ENCODE measurements around the gene PCP2. TPM values are rescaled to one million over a fixed set of nuclear protein-coding genes. Genes with fewer than 3 reads are reported as not detected.

PCP2 gene
- total and polyA plus RNA-seq, 2 of the 8 experiments (the other 6 are each of a cell fraction or from before 2014, with no cell fraction given), result not detected

DNA sequence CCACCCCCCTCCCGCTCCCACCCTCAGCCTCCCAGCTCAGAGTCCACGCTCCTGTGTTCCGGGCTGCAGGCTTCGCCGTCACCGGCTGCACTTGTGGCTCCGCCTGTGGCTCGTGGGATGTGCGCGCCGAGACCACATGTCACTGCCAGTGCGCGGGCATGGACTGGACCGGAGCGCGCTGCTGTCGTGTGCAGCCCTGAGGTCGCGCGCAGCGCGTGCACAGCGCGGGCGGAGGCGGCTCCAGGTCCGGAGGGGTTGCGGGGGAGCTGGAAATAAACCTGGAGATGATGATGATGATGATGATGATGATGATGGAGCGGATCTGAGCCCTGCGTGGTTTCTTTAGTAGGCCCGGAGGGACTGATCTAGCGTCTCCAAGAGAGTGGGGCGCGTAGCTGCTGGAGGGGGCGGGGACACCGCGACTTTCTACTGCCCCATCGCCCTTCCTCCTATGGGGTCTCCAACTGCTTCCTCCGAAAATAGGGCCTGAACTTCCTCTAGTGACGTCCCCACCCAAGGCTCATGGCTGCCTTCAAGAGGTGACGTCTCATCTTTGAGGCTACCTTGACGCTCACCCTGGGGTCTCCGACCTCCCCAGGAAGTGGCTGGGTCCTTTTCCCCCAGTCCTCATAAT, 36.7 kb upstream of the PCP2 start:
- Histone ChIP-seq H4K91ac (replicated peaks; ENCODE audit: insufficient read length, low read length) (peak overlapping the region; percentile 74), H3K4me1 (replicated peaks in 1 of 4; ENCODE audit: control insufficient read depth in 3 of 4, insufficient read depth in 4 of 4, low read length in 3 of 4) (peaks cover 0 to 3% (median 1%) of the 10 kb centered on the region in 4 experiments; a peak in 1 of 7 replicates), H2BK5ac (ENCODE audit: low read depth, low read length) (no peak overlapping the region), H3K23ac (ENCODE audit: insufficient read length) (no peak overlapping the region), H3K23me2 (ENCODE audit: low read depth, low read length) (peaks cover 2% of the 10 kb centered on the region; the same call in 1 of the 2 replicates), H3K27ac (ENCODE audit: low read depth, low read length) (no peak overlapping the region), H2AFZ (ENCODE audit: low read length) (peak overlapping the region; percentile 92), H4K8ac (ENCODE audit: extremely low read depth, insufficient read depth, low read length) (peak overlapping the region; percentile 79), H3K36me3 (ENCODE audit: control insufficient read depth in 2 of 4, insufficient read depth in 4 of 4, low read length in 3 of 4) (no peaks in the 10 kb centered on the region), H3K56ac (replicated peaks; ENCODE audit: insufficient read length, low read depth, low read length) (no peak overlapping the region), H2BK120ac (replicated peaks; ENCODE audit: low read depth, low read length) (no peak overlapping the region), H3K4me3 (ENCODE audit: extremely low read depth in 1 of 4, insufficient read depth in 2 of 4, low read depth in 3 of 4, low read length in 4 of 4) (peak overlapping the region; percentile 2 to 70 (median 48)), H3K14ac (ENCODE audit: insufficient read length) (no peak overlapping the region), H3K9ac (replicated peaks in 1 of 4; ENCODE audit: extremely low read depth in 1 of 4, low read depth in 3 of 4, low read length in 3 of 4) (no peak overlapping the region; a peak in 1 of 7 replicates), H2AK5ac (ENCODE audit: low read depth, low read length) (no peak overlapping the region; the same call in 1 of the 2 replicates), H3K4me2 (ENCODE audit: insufficient read depth in 1 of 2, low read depth in 2 of 2, low read length in 2 of 2) (peak overlapping the region; percentile 70 to 86), H3K18ac (ENCODE audit: extremely low read depth, low read length) (peak overlapping the region; percentile 78; the same call in 1 of the 2 replicates), H3K9me3 (ENCODE audit: insufficient read depth in 2 of 2, low read depth in 1 of 2, low read length in 1 of 2) (no peaks in the 10 kb centered on the region), H3K4ac (replicated peaks; ENCODE audit: insufficient read length, low read depth, low read length) (no peak overlapping the region), H3K79me1 (ENCODE audit: low read depth, low read length) (no peaks in the 10 kb centered on the region), H2BK12ac (ENCODE audit: low read depth, low read length) (no peak overlapping the region), H2BK15ac (ENCODE audit: low read length) (no peak overlapping the region), H2BK20ac (ENCODE audit: low read length) (no peak overlapping the region), H4K20me1 (replicated peaks in 1 of 2; ENCODE audit: control insufficient read depth in 1 of 2, insufficient read depth in 2 of 2, low read length in 2 of 2) (no peaks in the 10 kb centered on the region), H3K79me2 (ENCODE audit: control insufficient read depth in 1 of 2, insufficient read depth in 2 of 2, low read length in 2 of 2) (no peaks in the 10 kb centered on the region), H3K27me3 (replicated peaks in 1 of 4; ENCODE audit: control insufficient read depth in 3 of 4, extremely low read depth in 1 of 4, insufficient read depth in 3 of 4, low read length in 3 of 4) (peaks cover 0 to 18% (median 11%) of the 10 kb centered on the region in 4 experiments; a peak in 4 of 7 replicates), H4K5ac (ENCODE audit: insufficient read length, low read depth, low read length) (no peak overlapping the region)
- ChIA-PET POLR2A (ENCODE audit: partially characterized antibody) (interaction anchor here (0.5 to 1.7 kb wide), 3 partner anchors 8 to 130 kb away, joined by 3 to 6 read pairs (median 5); partner anchors contain the start of gene TRAPPC5), CTCF (ENCODE audit: partially characterized antibody) (interaction anchor here (0.5 to 4.7 kb wide), 10 partner anchors 11 to 340 kb away, joined by 3 to 32 read pairs (median 4); partner anchors contain the start of gene TRAPPC5)
- TF ChIP-seq HDAC6 (IDR thresholded peaks at IDR 0.05; ENCODE audit: low read depth, low read length) (no peak), CREB1 (IDR thresholded peaks at IDR 0.05) (peak; percentile 70), KDM1A (IDR thresholded peaks at IDR 0.05; ENCODE audit: borderline replicate concordance, low read length) (no peak), SAP30 (IDR thresholded peaks at IDR 0.05; ENCODE audit: insufficient read depth, insufficient replicate concordance, low read length) (no peak), TAF1 (IDR thresholded peaks at IDR 0.05; ENCODE audit: low read depth, low read length) (0 out of 2 replicates have a peak, but pooled peaks have one; percentile 16), KDM4A (IDR thresholded peaks at IDR 0.05; ENCODE audit: low read depth, low read length, severe bottlenecking) (peak; percentile 73), PHF8 (conservative IDR thresholded peaks at IDR 0.05; ENCODE audit: low read depth, low read length) (0 out of 2 replicates have a peak, but pooled peaks have one; percentile 37)
- TF ChIP-seq, protein P1, sequence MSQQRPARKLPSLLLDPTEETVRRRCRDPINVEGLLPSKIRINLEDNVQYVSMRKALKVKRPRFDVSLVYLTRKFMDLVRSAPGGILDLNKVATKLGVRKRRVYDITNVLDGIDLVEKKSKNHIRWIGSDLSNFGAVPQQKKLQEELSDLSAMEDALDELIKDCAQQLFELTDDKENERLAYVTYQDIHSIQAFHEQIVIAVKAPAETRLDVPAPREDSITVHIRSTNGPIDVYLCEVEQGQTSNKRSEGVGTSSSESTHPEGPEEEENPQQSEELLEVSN (IDR thresholded peaks at IDR 0.05), result peak; percentile 45; the same call in 1 of the 2 replicates
- TF ChIP-seq, protein P2, sequence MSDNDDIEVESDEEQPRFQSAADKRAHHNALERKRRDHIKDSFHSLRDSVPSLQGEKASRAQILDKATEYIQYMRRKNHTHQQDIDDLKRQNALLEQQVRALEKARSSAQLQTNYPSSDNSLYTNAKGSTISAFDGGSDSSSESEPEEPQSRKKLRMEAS (IDR thresholded peaks at IDR 0.05), result peak; percentile 66
- FAIRE-seq, result no peak
- 32% methylated on average over 17 of the region's 43 CpGs; no CpG with 5 or more reads in 1 of the 2 experiments for WGBS, 2 experiments (ENCODE audit: extremely low coverage in 1 of 2, insufficient coverage in 1 of 2, insufficient read length in 1 of 2, insufficient replicate concordance in 2 of 2, low coverage in 1 of 2, low lambda C conversion rate in 2 of 2, missing lambda C conversion rate in 1 of 2)
- peak in 1 of 2 experiments; percentile 64 for DNase-seq (ENCODE audit: low read depth in 1 of 2, low spot score in 2 of 2)
